Endothelial cell of umbilical vein (primary cell): ENCODE results near the gene MGST1. TPM values are rescaled to one million over a fixed set of nuclear protein-coding genes. Genes with fewer than 3 reads are reported as not detected.

ENCODE experiments used
- BruUV-seq: library from RNA; stranded (reverse); fragments of 400-500 nt; replicated peaks from 2 replicates; lab custom pipeline; 2021; lab: Mats Ljungman, UMichigan
- CTCF ChIA-PET: fragments of 300-600, 350-600 bp; sonication (Branson Sonifier 250); formaldehyde crosslinking; loops from one replicate; lab custom pipeline; 2021; ENCODE audit warnings: antibody characterized with exemption, inconsistent platforms; lab: Charles Lee
- POLR2A ChIA-PET: fragments of 300-600, 350-600 bp; sonication (Branson Sonifier 250); formaldehyde crosslinking; loops from one replicate; lab custom pipeline; 2021; ENCODE audit warnings: antibody characterized with exemption, inconsistent platforms; lab: Charles Lee
- DNase-seq: peaks from one replicate; pipeline ENCODE4 v3.0.0-alpha.2; 2011; ENCODE audit warnings: low read depth, low spot score
- FAIRE-seq: peaks from 2 replicates; lab custom pipeline; 2011; peaks lifted over from hg19 to GRCh38; lab: Jason Lieb, UNC
- H2AFZ ChIP-seq: 2 replicates; pipeline ENCODE4 v1.6.0; 2012; ENCODE audit warnings: low read depth, low read length, control low read depth, inconsistent platforms
- H3K27ac ChIP-seq: 2 replicates; pipeline ENCODE4 v1.5.1; 2011; ENCODE audit warnings: low read depth, mild to moderate bottlenecking, control low read depth, low read length, moderate library complexity; ENCODE audit not compliant: insufficient read depth
- H3K27me3 ChIP-seq, 2 experiments: 2 replicates each; pipeline versions ENCODE4 v1.6.0 to v1.6.1; 2011; ENCODE audit warnings: low read length in 2 of 2, mixed read lengths in 1 of 2; ENCODE audit not compliant: control insufficient read depth in 2 of 2, insufficient read depth in 2 of 2
- H3K36me3 ChIP-seq, 2 experiments: 2 replicates in 1 of 2; 3 replicates in 1 of 2; pipeline ENCODE4 v1.5.1; 2011; ENCODE audit warnings: low read length in 2 of 2, mild to moderate bottlenecking in 1 of 2, moderate library complexity in 1 of 2; ENCODE audit not compliant: control insufficient read depth in 2 of 2, insufficient read depth in 2 of 2; ENCODE audit errors: extremely low read depth in 1 of 2
- H3K4me1 ChIP-seq: 3 replicates; pipeline ENCODE4 v1.5.1; 2011; ENCODE audit warnings: mild to moderate bottlenecking, low read length; ENCODE audit not compliant: control insufficient read depth, insufficient read depth; ENCODE audit errors: extremely low read depth
- H3K4me2 ChIP-seq: 2 replicates; pipeline ENCODE4 v1.6.1; 2011; ENCODE audit warnings: low read length, control low read depth, mixed read lengths; ENCODE audit not compliant: insufficient read depth
- H3K4me3 ChIP-seq, 3 experiments: fragments of 200-600 bp in 1 of 3; sonication (generic), shearing (Covaris generic) in 1 of 3; replicated peaks in 1 of 3; 2 replicates each; pipeline ENCODE4 v1.5.1; 2011 to 2016; ENCODE audit warnings: control low read depth in 3 of 3, low read length in 3 of 3, mild to moderate bottlenecking in 2 of 3, inconsistent platforms in 1 of 3, low read depth in 1 of 3, moderate library complexity in 1 of 3; ENCODE audit not compliant: insufficient read depth in 1 of 3
- H3K79me2 ChIP-seq: 2 replicates; pipeline ENCODE4 v1.6.0; 2012; ENCODE audit warnings: low read length, inconsistent platforms; ENCODE audit not compliant: control insufficient read depth, insufficient read depth
- H3K9ac ChIP-seq: replicated peaks from 2 replicates; pipeline ENCODE3; 2011; ENCODE audit warnings: low read length, control low read depth; ENCODE audit not compliant: insufficient read depth; ENCODE audit errors: extremely low read depth
- H3K9me1 ChIP-seq: replicated peaks from 3 replicates; pipeline ENCODE4 v1.6.0; 2011; ENCODE audit warnings: mild to moderate bottlenecking, low read length; ENCODE audit not compliant: control insufficient read depth, insufficient read depth; ENCODE audit errors: extremely low read depth
- H3K9me3 ChIP-seq: replicated peaks from 2 replicates; pipeline ENCODE4 v1.5.1; 2012; ENCODE audit warnings: low read length, inconsistent platforms; ENCODE audit not compliant: control insufficient read depth, insufficient read depth
- H4K20me1 ChIP-seq: replicated peaks from 2 replicates; pipeline ENCODE3; 2011; ENCODE audit warnings: mild to moderate bottlenecking, low read length; ENCODE audit not compliant: control insufficient read depth, insufficient read depth; ENCODE audit errors: extremely low read depth
- EZH2 ChIP-seq: IDR thresholded peaks from 2 replicates; pipeline ENCODE4 v1.6.1; 2012; ENCODE audit warnings: borderline replicate concordance, low read depth, mild to moderate bottlenecking, moderate library complexity, low read length, inconsistent platforms; ENCODE audit not compliant: severe bottlenecking
- FOS ChIP-seq: IDR thresholded peaks from 2 replicates; pipeline ENCODE4 v1.6.1; 2011; ENCODE audit warnings: mild to moderate bottlenecking, low read length, moderate library complexity, borderline replicate concordance; ENCODE audit not compliant: insufficient read depth
- GATA2 ChIP-seq: IDR thresholded peaks from 2 replicates; pipeline ENCODE4 v1.7.0; 2011; ENCODE audit warnings: low read depth, mild to moderate bottlenecking, moderate library complexity, mixed read lengths, low read length; ENCODE audit not compliant: insufficient read length, insufficient read depth
- JUN ChIP-seq: IDR thresholded peaks from 2 replicates; pipeline ENCODE4 v1.6.1; 2011; ENCODE audit warnings: borderline replicate concordance, low read depth; ENCODE audit not compliant: insufficient read length, insufficient read depth
- MYC ChIP-seq: IDR thresholded peaks from one replicate; pipeline ENCODE4 v1.6.1; 2011; ENCODE audit warnings: mild to moderate bottlenecking, low read depth, low read length
- POLR2A ChIP-seq: IDR thresholded peaks from 2 replicates; pipeline ENCODE4 v1.6.1; 2012; ENCODE audit warnings: low read depth, mild to moderate bottlenecking, control low read depth, low read length
- POLR2AphosphoS5 ChIP-seq: IDR thresholded peaks from 2 replicates; pipeline ENCODE4 v1.6.1; 2012; ENCODE audit warnings: low read depth, mild to moderate bottlenecking, control low read depth, low read length, moderate library complexity; ENCODE audit not compliant: insufficient read depth
- dilution Hi-C: fragments of 300-500 bp; cut with MboI; formaldehyde crosslinking; loops from one replicate; pipeline ENCODE4 v1.15.0; 2019; ENCODE audit warnings: low sequenced_read_pairs; ENCODE audit not compliant: extremely low pct_ligation_motif_present
- intact Hi-C: fragments of 100-400 bp; cut with micrococcal nuclease; formaldehyde crosslinking; loops from one replicate; pipeline ENCODE4 v1.10.0; 2022
- polyA plus RNA-seq, 4 experiments: library from polyadenylated mRNA; depleted of rRNA in 3 of 4; stranded (reverse) in 3 of 4; unstranded in 1 of 4; fragments of >200 nt; gene quantifications; 2 replicates each; pipeline versions ENCODE4 v1.2.1 to v1.2.3, GENCODE V29; 2011 to 2012; ENCODE audit warnings: missing spikeins in 1 of 4
- total RNA-seq: library from RNA; stranded (reverse); gene quantifications from 2 replicates; pipeline ENCODE4 v1.2.3, GENCODE V29; 2021
- TF ChIP-seq, protein P1 (sequence below): IDR thresholded peaks from 2 replicates; pipeline ENCODE4 v1.6.1; 2011; ENCODE audit not compliant: insufficient read depth, insufficient read length
- TF ChIP-seq, protein P2 (sequence below), 2 donors: IDR thresholded peaks; 1 replicate in 1 of 2; 2 replicates in 1 of 2; pipeline ENCODE4 v1.5.1; 2011; ENCODE audit warnings: low read length in 2 of 2, mild to moderate bottlenecking in 2 of 2, moderate library complexity in 2 of 2, control low read depth in 1 of 2, inconsistent platforms in 1 of 2, low read depth in 1 of 2; ENCODE audit not compliant: insufficient read depth in 1 of 2; ENCODE audit errors: extremely low read depth in 1 of 2

The MGST1 gene
- total and polyA plus RNA-seq, 2 donors (not counting 3 experiments of a cell fraction or from before 2014, with no cell fraction given) = 131 to 170 TPM

DNA sequence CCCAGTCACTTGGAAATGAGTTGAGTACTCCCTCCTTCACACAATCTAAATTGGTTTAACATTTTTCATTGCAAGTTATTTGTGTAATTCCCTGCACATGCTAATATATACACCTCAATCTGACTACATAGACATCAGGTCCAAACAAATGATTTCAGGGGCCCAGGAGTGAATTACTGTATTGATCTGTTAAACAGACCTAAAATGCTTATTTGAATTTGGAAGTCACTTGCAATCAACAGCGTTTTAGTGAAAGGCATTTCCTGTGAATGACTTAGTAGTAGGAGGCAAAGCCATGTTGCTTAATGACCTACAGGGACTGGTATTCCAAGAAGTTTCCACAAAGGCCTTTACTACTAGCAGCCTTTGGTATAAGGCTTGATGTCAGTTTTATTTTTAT, 47.3 kb upstream of the MGST1 start:
- H3K4me1 ChIP-seq = no peaks in the 10 kb centered on the region
- no TSS peak for BruUV-seq
- no peak overlapping the region for H3K9ac ChIP-seq
- DNase-seq = no peak
- dilution Hi-C loops = no loop called here
- no peak overlapping the region for H3K4me3 ChIP-seq
- no peak overlapping the region for H3K27ac ChIP-seq
- no peak for TF ChIP-seq FOS
- TF ChIP-seq, protein P1, sequence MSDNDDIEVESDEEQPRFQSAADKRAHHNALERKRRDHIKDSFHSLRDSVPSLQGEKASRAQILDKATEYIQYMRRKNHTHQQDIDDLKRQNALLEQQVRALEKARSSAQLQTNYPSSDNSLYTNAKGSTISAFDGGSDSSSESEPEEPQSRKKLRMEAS = no peak
- TF ChIP-seq POLR2AphosphoS5 = no peak
- no peak for TF ChIP-seq GATA2
- no peak for TF ChIP-seq MYC
- FAIRE-seq = no peak
- intact Hi-C loops = no loop called here
- CTCF ChIA-PET = no interaction called here
- POLR2A ChIA-PET = no interaction called here
- no peaks in the 10 kb centered on the region for H3K9me3 ChIP-seq
- H3K36me3 ChIP-seq = no peaks in the 10 kb centered on the region
- no peaks in the 10 kb centered on the region for H3K27me3 ChIP-seq
- no peaks in the 10 kb centered on the region for H3K9me1 ChIP-seq
- no peak overlapping the region for H3K4me2 ChIP-seq
- H3K79me2 ChIP-seq = no peaks in the 10 kb centered on the region
- H2AFZ ChIP-seq = no peak overlapping the region
- H4K20me1 ChIP-seq = no peaks in the 10 kb centered on the region

DNA sequence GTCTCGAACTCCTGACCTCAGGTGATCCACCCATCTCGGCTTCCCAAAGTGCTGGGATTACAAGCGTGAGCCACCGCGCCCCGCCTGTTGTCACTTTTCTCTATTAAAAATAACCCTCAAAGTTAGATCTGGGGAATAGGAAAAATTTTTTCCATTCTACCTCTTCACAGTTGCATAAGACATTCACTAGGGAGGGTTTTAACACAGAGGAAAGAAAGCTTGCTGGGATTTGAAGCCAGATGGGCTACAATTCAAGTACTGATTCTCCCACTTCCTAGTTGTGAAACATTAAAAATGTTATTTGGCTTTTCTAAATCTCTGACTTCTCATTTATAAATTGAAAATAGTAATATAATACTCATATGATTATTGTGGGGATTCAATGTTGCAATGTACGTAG, 46.7 kb upstream of the MGST1 start:
- H2AFZ ChIP-seq = no peak overlapping the region
- no peaks in the 10 kb centered on the region for H3K9me1 ChIP-seq
- no peaks in the 10 kb centered on the region for H3K36me3 ChIP-seq
- H3K9ac ChIP-seq = no peak overlapping the region
- no peaks in the 10 kb centered on the region for H4K20me1 ChIP-seq
- no peaks in the 10 kb centered on the region for H3K79me2 ChIP-seq
- TF ChIP-seq POLR2A (no peak), EZH2 (no peak), MYC (no peak), FOS (no peak), POLR2AphosphoS5 (no peak), GATA2 (no peak), JUN (no peak)
- TF ChIP-seq, protein P1 = no peak
- TF ChIP-seq, protein P2, sequence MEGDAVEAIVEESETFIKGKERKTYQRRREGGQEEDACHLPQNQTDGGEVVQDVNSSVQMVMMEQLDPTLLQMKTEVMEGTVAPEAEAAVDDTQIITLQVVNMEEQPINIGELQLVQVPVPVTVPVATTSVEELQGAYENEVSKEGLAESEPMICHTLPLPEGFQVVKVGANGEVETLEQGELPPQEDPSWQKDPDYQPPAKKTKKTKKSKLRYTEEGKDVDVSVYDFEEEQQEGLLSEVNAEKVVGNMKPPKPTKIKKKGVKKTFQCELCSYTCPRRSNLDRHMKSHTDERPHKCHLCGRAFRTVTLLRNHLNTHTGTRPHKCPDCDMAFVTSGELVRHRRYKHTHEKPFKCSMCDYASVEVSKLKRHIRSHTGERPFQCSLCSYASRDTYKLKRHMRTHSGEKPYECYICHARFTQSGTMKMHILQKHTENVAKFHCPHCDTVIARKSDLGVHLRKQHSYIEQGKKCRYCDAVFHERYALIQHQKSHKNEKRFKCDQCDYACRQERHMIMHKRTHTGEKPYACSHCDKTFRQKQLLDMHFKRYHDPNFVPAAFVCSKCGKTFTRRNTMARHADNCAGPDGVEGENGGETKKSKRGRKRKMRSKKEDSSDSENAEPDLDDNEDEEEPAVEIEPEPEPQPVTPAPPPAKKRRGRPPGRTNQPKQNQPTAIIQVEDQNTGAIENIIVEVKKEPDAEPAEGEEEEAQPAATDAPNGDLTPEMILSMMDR (IDR thresholded peaks at IDR 0.05; ENCODE audit: extremely low read depth in 1 of 2, insufficient read depth in 1 of 2, low read depth in 1 of 2, low read length in 2 of 2) = no peak
- POLR2A ChIA-PET = no interaction called here
- no peak for DNase-seq
- no peaks in the 10 kb centered on the region for H3K9me3 ChIP-seq
- CTCF ChIA-PET = no interaction called here
- no peaks in the 10 kb centered on the region for H3K4me1 ChIP-seq
- no peaks in the 10 kb centered on the region for H3K27me3 ChIP-seq
- dilution Hi-C loops (no loop called here), intact Hi-C loops (no loop called here)
- BruUV-seq = no TSS peak
- no peak for FAIRE-seq
- H3K4me3 ChIP-seq = no peak overlapping the region
- H3K27ac ChIP-seq = no peak overlapping the region
- no peak overlapping the region for H3K4me2 ChIP-seq
